Loucy (cell line): Measurements from ENCODE around the gene PC.

Source experiments
- H2AFZ ChIP-seq: fragments of 200-600 bp; sonication (generic); 2 replicates; pipeline ENCODE4 v1.6.0; 2016; ENCODE audit warnings: antibody characterized with exemption, mild to moderate bottlenecking, low read length, moderate library complexity
- H3F3A ChIP-seq: fragments of 200-600 bp; 2 replicates; pipeline ENCODE4 v1.6.0; 2016; ENCODE audit warnings: antibody characterized with exemption, low read depth, mild to moderate bottlenecking
- H3K27me3 ChIP-seq: fragments of 200-600 bp; sonication (generic); 2 replicates; pipeline ENCODE4 v1.6.1; 2014; ENCODE audit warnings: low read length, mild to moderate bottlenecking; ENCODE audit not compliant: insufficient read depth, poor library complexity, severe bottlenecking
- H3K36me3 ChIP-seq: fragments of 200-600 bp; sonication (generic); 2 replicates; pipeline ENCODE4 v1.6.1; 2016; ENCODE audit warnings: low read length; ENCODE audit not compliant: insufficient read depth
- H3K4me1 ChIP-seq: fragments of 200-600 bp; sonication (generic); 2 replicates; pipeline ENCODE4 v1.5.1; 2014; ENCODE audit warnings: low read length, mild to moderate bottlenecking; ENCODE audit not compliant: insufficient read depth, poor library complexity, severe bottlenecking
- H3K4me2 ChIP-seq: fragments of 200-600 bp; sonication (generic); 2 replicates; pipeline ENCODE4 v1.6.0; 2014; ENCODE audit warnings: antibody characterized with exemption, low read length, low read depth, mild to moderate bottlenecking; ENCODE audit not compliant: poor library complexity, severe bottlenecking
- H3K4me3 ChIP-seq: fragments of 200-600 bp; sonication (generic); 2 replicates; pipeline ENCODE4 v1.5.1; 2014; ENCODE audit warnings: low read length, mild to moderate bottlenecking, mixed read lengths; ENCODE audit not compliant: poor library complexity, severe bottlenecking
- H3K79me2 ChIP-seq: fragments of 200-600 bp; sonication (generic); 2 replicates; pipeline ENCODE4 v1.6.1; 2014; ENCODE audit warnings: low read length; ENCODE audit not compliant: insufficient read depth
- H3K9ac ChIP-seq: fragments of 200-600 bp; sonication (generic); 2 replicates; pipeline ENCODE4 v1.6.0; 2014; ENCODE audit warnings: mild to moderate bottlenecking, low read depth, low read length, moderate library complexity; ENCODE audit not compliant: poor library complexity, severe bottlenecking
- H3K9me2 ChIP-seq: fragments of 200-600 bp; sonication (generic); replicated peaks from 2 replicates; pipeline ENCODE4 v1.6.1; 2016; ENCODE audit warnings: low read depth, low read length, mixed read lengths
- H3K9me3 ChIP-seq: fragments of 200-600 bp; sonication (generic); 2 replicates; pipeline ENCODE4 v1.6.1; 2014; ENCODE audit warnings: mild to moderate bottlenecking, antibody characterized with exemption, low read length, low read depth; ENCODE audit not compliant: insufficient read depth
- H4K20me1 ChIP-seq: fragments of 200-600 bp; sonication (generic); 2 replicates; pipeline ENCODE4 v1.6.0; 2014; ENCODE audit warnings: antibody characterized with exemption, low read length, mild to moderate bottlenecking; ENCODE audit not compliant: insufficient read depth, poor library complexity, severe bottlenecking
- CTCF ChIP-seq: fragments of 200-600 bp; sonication (generic); conservative IDR thresholded peaks from 2 replicates; pipeline ENCODE4 v1.5.1; 2014; ENCODE audit warnings: mild to moderate bottlenecking, antibody characterized with exemption, low read length
- EZH2phosphoT487 ChIP-seq: fragments of 200-600 bp; IDR thresholded peaks from 2 replicates; pipeline ENCODE4 v1.6.1; 2018; ENCODE audit warnings: antibody characterized with exemption, mild to moderate bottlenecking, moderate library complexity, borderline replicate concordance

The PC gene

GRCh38 chr11:66820381-66820780, 137.8 kb downstream of the PC start:
- Histone ChIP-seq H2AFZ (no peak overlapping the region), H3K4me1 (no peaks in the 10 kb centered on the region), H4K20me1 (no peaks in the 10 kb centered on the region), H3K27me3 (no peaks in the 10 kb centered on the region), H3K4me3 (no peak overlapping the region), H3K36me3 (no peaks in the 10 kb centered on the region), H3K9me3 (no peaks in the 10 kb centered on the region), H3K79me2 (no peaks in the 10 kb centered on the region), H3K9me2 (no peaks in the 10 kb centered on the region), H3F3A (no peaks in the 10 kb centered on the region), H3K4me2 (no peak overlapping the region), H3K9ac (no peak overlapping the region)
- no peak for TF ChIP-seq CTCF
- no peak for TF ChIP-seq EZH2phosphoT487

DNA sequence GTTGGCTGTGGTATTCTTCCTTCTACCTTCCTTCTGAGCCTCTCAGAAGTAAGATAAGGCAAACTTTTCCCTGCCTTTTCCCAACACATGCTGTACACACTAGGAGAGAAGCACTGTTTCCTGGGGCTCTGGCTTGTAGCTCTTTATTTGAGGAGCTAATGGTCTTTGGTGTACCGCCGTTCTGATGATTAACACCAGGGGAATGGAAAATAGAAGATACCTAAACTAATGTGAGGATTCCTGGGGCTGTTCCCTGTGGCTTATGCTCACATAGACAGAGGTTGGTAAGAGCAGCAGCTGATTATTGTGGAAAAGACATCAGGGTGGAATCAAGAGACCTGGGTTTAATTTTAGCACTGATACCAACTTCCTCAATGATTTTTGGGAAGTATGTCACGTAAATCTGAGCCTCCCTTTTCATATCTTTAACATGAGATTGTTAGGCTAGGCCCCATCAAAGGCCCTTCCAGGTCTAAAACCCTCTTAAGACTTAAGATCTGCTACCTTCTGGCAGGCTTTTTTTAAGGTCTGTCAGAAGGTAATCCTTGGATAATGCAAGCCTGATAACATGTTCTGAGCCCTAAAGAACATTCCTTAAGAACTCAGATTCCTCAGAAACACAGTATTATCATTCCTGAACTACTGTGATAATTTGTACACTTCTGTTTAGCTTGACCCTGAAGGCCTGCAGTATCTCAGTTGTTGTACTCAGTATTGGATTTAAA, 139.8 kb downstream of the PC start:
- Histone ChIP-seq H2AFZ (no peak overlapping the region), H3K4me3 (no peak overlapping the region), H3K79me2 (no peaks in the 10 kb centered on the region), H3K9me2 (no peaks in the 10 kb centered on the region), H3K9ac (no peak overlapping the region), H4K20me1 (no peaks in the 10 kb centered on the region), H3K27me3 (no peaks in the 10 kb centered on the region), H3K4me2 (no peak overlapping the region), H3K4me1 (no peaks in the 10 kb centered on the region), H3K36me3 (no peaks in the 10 kb centered on the region), H3F3A (no peaks in the 10 kb centered on the region), H3K9me3 (no peaks in the 10 kb centered on the region)
- TF ChIP-seq EZH2phosphoT487 (no peak), CTCF (no peak)

DNA sequence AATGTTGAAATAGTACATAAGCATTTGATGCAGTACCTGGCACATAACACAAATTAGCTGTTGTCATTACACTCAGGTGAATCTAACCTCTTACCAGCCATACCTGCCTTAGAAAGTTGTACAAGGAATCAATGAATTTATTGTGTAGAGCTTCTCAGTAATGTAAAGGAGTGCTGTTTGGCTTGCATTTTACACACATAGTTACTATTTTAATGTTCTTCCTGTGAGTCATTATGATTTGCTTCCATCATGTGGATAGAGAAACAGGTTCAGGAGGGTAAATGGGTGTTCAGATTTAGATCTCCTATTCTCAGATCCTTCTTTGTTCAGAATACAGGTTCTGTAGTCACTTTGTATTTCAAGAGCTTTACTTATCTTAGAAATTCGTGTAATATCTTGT, 142.5 kb downstream of the PC start:
- H3K36me3 ChIP-seq: no peaks in the 10 kb centered on the region
- H3F3A ChIP-seq: no peaks in the 10 kb centered on the region
- H3K79me2 ChIP-seq: no peaks in the 10 kb centered on the region
- no peak overlapping the region for H3K4me2 ChIP-seq
- H3K27me3 ChIP-seq: no peaks in the 10 kb centered on the region
- H3K9ac ChIP-seq: no peak overlapping the region
- H3K9me2 ChIP-seq: no peaks in the 10 kb centered on the region
- H3K9me3 ChIP-seq: no peaks in the 10 kb centered on the region
- no peak for TF ChIP-seq CTCF
- TF ChIP-seq EZH2phosphoT487: no peak
- no peak overlapping the region for H2AFZ ChIP-seq
- H3K4me1 ChIP-seq: no peaks in the 10 kb centered on the region
- H3K4me3 ChIP-seq: no peak overlapping the region
- H4K20me1 ChIP-seq: no peaks in the 10 kb centered on the region
